M059J (cell line): ENCODE data around the gene RGS16. TPM values are rescaled to one million over a fixed set of nuclear protein-coding genes. Genes with fewer than 3 reads are reported as not detected.

Experiments
- DNase-seq: peaks from one replicate; pipeline ENCODE4 v3.0.0-alpha.2; 2012; ENCODE audit warnings: low read depth
- total RNA-seq: library from RNA; depleted of rRNA; stranded (reverse); fragments of >200 nt; shearing (Covaris generic); gene quantifications from 2 replicates; pipeline ENCODE4 v1.2.3, GENCODE V29; 2014; rRNA removed

The RGS16 gene
- total RNA-seq, 1 experiment from 2014 or later: not detected

- DNase-seq: no peak
These were observed 23.5 kb downstream of the RGS16 start for GRCh38 chr1:182580736-182581135.

GRCh38 chr1:182575540-182576149 lies 28.5 kb downstream of the RGS16 start:
- DNase-seq: peak; percentile 53

GRCh38 chr1:182574156-182574555 lies 30.0 kb downstream of the RGS16 start:
- DNase-seq: no peak

- DNase-seq: no peak
These were observed 33.6 kb downstream of the RGS16 start for GRCh38 chr1:182570611-182570970.

- no peak for DNase-seq
These were observed 34.1 kb downstream of the RGS16 start for GRCh38 chr1:182569939-182570610.

GRCh38 chr1:182568647-182569284 lies 35.4 kb downstream of the RGS16 start:
- no peak for DNase-seq

GRCh38 chr1:182567629-182568028 lies 36.6 kb downstream of the RGS16 start:
- DNase-seq: no peak

GRCh38 chr1:182565537-182565936 lies 38.7 kb downstream of the RGS16 start:
- no peak for DNase-seq

GRCh38 chr1:182564406-182565004 lies 39.7 kb downstream of the RGS16 start:
- DNase-seq: no peak

GRCh38 chr1:182563095-182563494 lies 41.1 kb downstream of the RGS16 start:
- no peak for DNase-seq

- DNase-seq: no peak
These were observed 42.7 kb downstream of the RGS16 start for GRCh38 chr1:182561456-182561855.

- DNase-seq: no peak
These were observed 43.7 kb downstream of the RGS16 start for GRCh38 chr1:182560392-182560984.

- peak; percentile 22 for DNase-seq
These were observed 47.9 kb downstream of the RGS16 start for GRCh38 chr1:182556279-182556678.

GRCh38 chr1:182555493-182555892 lies 48.7 kb downstream of the RGS16 start:
- DNase-seq: no peak

GRCh38 chr1:182552527-182552926 lies 51.7 kb downstream of the RGS16 start:
- no peak for DNase-seq

GRCh38 chr1:182549811-182550210 lies 54.4 kb downstream of the RGS16 start:
- no peak for DNase-seq

GRCh38 chr1:182549346-182549745 lies 54.8 kb downstream of the RGS16 start:
- no peak for DNase-seq

Other genes starting within 250 kb of the RGS16 start
- gene GLUL, start 212.6 kb downstream of the RGS16 start, total RNA-seq: 336 and 390 TPM in 2 replicates
- not detected in 2 replicates for gene TEDDM1, start 203.7 kb downstream of the RGS16 start, total RNA-seq
- gene RGSL1, start 154.2 kb downstream of the RGS16 start, total RNA-seq: not detected in 2 replicates
- gene RNASEL, start 15.1 kb downstream of the RGS16 start, total RNA-seq: 7.6 and 12.5 TPM in 2 replicates
- not detected in 2 replicates for gene RGS8, start 80.2 kb upstream of the RGS16 start, total RNA-seq
- gene NPL, start 185.4 kb upstream of the RGS16 start, total RNA-seq: 0.86 and 1.1 TPM in 2 replicates
- gene DHX9, start 235.0 kb upstream of the RGS16 start, total RNA-seq: 107 and 160 TPM in 2 replicates